Lung microvascular endothelial cell (primary cell): ENCODE data around the gene ATG2B. TPM values are rescaled to one million over a fixed set of nuclear protein-coding genes. Genes with fewer than 3 reads are reported as not detected.
A peak's percentile ranks its signal among the peaks of the same experiment; 100 is the strongest.

Experiments used
- DNase-seq, 2 donors: peaks; one replicate each; pipeline versions ENCODE4 v3.0.0 to v3.0.0-alpha.2; 2010; ENCODE audit warnings: low read depth in 2 of 2
- total RNA-seq: library from RNA; depleted of rRNA; stranded (reverse); fragments of >200 nt; gene quantifications from 2 replicates; pipeline ENCODE4 v1.2.1, GENCODE V29; 2014

The ATG2B gene
- total RNA-seq, 1 donor from 2014 or later = 15.7 TPM

GRCh38 chr14:96309133-96309895 lies 53.8 kb downstream of the ATG2B start:
- DNase-seq = no peak

GRCh38 chr14:96307434-96307833 lies 55.7 kb downstream of the ATG2B start:
- DNase-seq = no peak

DNA sequence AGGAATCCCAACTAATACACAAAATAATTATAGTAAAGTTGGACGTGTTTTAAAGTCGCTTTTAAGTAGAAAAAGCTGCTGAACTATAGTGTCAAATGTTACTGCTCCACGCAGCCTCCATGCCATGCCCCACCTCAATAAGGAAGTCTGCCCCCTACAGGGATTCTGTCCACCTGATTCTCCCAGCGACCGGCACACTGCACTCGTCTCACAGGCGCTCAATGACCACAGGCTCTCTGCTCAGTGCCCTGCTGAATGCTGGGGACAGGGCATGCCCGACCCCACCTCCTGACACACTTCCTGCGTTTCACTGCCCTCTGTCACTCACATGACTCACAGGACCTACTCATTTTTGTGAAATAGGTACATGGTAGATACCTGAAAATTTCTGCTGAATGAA lies 58.2 kb downstream of the ATG2B start:
- no peak for DNase-seq

- no peak for DNase-seq
These were observed 59.2 kb downstream of the ATG2B start for GRCh38 chr14:96303981-96304380.

- peak; percentile 71 to 79 for DNase-seq
These were observed 63.7 kb downstream of the ATG2B start for GRCh38 chr14:96299441-96299840.

GRCh38 chr14:96297997-96298515 lies 65.1 kb downstream of the ATG2B start:
- no peak for DNase-seq

DNA sequence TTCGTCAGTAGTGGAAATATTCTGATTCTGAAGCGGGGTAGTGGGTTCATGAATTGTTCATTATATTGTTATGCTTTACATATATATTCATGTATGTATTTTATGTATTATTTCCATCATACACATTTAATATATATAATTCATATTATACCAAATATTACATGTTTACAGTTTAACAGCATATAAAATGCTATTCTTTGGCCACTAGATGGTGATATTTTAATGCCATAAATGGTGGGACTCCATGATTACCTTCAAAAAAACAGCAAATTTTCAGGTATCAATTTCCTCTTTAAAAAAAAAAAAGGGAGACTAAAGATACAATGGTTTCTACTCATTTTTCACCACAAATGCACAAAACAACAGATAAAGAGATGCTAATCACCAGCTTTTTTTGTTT lies 66.1 kb downstream of the ATG2B start:
- DNase-seq = peak; percentile 24 to 53

DNA sequence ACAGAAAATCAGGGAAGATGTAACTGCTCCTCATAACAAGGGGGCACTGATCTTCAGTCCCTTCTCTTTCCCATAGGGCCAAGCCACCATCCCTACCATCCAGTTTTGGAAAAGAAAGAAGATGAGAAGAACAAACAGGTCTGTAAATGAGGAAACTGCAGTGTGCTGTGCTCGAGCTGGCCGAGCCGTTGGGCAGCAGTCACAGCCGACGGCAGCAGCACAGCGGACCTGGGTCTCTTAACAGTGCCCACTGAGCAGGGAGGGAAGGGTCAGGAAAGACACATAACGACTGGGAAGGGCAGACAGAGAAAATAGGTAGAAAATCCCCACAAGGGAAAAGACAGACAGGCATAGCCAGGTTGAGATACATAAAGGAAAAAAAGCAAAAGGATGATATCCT lies 68.9 kb downstream of the ATG2B start:
- DNase-seq = no peak

- no peak for DNase-seq
These were observed 75.3 kb downstream of the ATG2B start for GRCh38 chr14:96287856-96288255.

DNA sequence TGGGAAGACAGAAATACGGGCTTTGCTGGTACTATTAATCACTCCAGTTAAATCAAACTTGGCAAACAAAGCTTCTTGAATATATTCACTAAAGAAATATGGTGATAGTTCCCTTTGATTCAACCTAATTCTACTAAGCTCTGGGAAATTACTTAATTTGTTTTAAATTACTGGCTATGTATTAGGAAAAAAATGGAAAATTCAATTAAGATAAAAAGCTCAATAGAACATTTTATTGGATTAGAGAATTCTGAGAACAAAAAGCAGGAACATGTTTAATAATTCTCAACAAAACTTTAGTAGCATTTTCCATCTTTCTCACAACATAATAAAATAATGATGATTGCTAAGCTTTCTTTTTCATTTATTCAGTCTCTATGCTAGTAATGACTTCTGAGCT lies 76.9 kb downstream of the ATG2B start:
- no peak for DNase-seq

DNA sequence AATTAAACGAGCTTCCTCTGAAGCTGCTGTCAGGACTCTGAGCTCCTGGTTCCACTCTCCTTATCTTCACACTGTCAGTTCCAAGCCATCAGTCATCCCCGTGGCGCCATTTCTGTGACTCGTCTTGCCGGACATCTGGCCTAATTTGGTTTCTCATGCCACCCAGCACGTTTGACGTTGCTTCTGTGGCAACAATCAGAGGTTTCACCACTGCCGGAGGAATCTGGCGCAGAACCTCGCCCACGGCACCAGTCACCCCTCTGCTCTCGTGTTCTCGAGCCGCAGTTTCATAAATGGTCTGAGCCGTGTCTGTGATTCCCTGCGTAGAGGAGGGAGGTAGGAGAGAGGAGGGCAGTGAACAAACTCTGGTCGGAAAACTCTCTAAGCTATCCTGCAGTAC lies 77.5 kb downstream of the ATG2B start:
- no peak for DNase-seq

GRCh38 chr14:96284430-96284829 lies 78.7 kb downstream of the ATG2B start:
- no peak for DNase-seq

GRCh38 chr14:96284008-96284407 lies 79.1 kb downstream of the ATG2B start:
- no peak for DNase-seq

GRCh38 chr14:96281486-96281885 lies 81.7 kb downstream of the ATG2B start:
- DNase-seq = peak in 1 of 2 donors; percentile 21

- no peak for DNase-seq
These were observed 83.0 kb downstream of the ATG2B start for GRCh38 chr14:96280104-96280503.

GRCh38 chr14:96279564-96279963 lies 83.6 kb downstream of the ATG2B start:
- DNase-seq = no peak

DNA sequence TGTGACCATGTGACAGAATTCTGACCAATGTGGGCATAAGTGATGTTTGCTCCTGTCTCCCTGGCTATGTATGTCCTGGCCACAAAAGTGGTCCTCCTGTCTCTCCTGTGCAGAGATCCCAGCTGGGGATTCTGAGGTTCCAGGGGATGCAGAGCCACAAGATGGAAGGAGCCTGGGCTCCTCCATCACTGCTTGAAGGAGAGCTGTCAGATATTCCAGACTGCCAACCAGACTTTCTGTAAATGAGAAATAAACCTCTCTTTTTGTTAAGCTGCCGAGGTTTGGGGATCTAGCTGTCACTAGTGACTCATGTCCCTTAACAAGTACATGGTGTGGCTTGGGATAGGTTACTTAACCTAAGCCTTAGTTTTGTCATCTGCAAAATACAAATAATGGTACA lies 85.3 kb downstream of the ATG2B start:
- DNase-seq = no peak

GRCh38 chr14:96275177-96276112 lies 87.7 kb downstream of the ATG2B start:
- peak; percentile 58 to 70 for DNase-seq

DNA sequence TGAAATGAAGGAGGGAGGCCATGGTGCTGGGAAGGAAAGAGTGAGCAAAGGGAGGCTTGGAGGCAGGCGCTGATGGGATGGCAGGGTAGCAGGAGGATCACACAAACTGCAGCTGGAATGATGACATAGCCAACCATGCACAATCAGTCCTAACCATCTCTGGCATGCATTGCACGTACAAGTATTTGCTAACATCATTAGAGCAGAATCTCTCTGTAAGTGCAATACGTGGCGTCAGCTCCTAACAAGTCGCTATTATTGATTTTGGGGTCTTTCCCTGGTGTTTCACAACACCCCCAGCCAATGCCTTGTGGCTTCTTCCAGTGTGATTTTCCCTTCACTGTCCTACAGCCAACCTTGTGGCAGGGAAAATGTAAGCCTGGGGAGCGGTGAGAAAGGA lies 88.6 kb downstream of the ATG2B start:
- DNase-seq = no peak

DNA sequence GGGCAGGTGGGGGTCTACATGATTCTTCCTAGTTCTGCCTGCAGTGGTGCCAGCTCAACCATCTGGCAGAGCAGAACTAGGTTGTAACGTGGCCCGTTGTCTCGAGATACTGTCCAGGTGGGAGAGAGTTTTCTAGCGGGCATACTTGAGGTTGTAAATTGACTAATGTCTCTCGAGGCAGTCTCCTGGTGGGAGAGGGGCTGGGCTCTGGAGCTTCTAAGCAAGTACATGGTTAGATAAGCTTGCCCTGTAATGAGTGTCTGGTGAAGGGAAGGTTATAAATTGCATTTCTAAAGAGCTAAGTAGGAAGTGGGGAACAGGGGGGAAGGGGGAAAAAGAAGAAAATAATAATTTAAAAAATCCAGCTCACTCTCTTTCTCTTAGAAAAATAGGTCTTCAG lies 89.0 kb downstream of the ATG2B start:
- no peak for DNase-seq

DNA sequence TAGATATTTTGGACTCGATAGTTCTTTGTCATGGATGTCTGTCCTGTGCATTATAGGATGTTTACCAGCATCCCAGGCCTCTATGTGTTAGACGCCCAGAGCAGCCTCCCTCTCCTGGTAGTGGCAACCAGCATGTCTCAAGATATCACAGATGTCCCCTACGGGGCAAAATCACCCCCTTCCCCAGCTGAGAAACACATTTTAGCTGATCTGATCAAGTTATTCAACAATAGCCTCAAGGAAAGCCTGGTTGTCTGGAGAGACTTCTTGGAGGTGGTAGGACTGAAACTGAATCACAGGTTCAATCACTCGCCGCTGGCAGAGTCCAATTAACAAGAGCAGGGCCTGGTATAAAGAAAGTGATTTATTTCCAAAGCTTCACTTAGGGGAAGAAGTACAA lies 89.5 kb downstream of the ATG2B start:
- DNase-seq = no peak

DNA sequence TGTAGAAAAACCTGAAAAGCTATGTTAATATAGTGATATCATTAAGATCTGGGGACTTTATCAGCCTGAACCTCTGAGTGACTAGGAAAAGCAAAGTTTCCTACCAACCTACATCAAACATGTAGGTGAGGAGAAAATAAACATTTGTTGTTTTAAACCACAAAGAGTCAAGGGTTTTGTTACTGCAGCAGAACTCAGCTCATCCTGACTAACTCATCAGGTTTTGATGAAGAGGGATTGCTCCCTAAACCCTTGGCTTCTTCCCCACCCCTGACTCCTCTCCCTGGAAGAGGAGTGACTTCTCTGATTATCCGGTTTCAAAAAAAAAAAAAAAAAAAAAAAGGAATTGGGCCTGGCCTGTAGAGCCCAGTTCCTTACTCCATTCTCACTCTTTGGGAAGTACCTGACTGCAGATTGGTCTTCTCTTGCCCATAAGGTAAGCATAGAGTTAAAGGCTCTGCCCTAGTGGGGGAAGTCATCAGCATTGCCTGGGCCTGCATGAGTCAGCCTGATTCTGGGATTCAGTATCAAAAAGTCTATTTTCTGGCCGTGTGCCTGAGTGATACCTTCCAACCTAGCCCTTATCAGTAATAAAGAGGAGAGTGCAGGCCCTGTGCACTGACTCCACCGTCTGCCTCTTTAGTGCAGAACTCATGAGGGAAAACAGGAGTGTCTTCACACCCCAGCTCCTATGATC lies 90.2 kb downstream of the ATG2B start:
- no peak for DNase-seq
